HG02885 (cell line): ENCODE measurements around the gene PPP1R16B.
"Not testable (repeated sequence)": the region's sequence is repeated elsewhere in the genome, so short reads cannot be mapped to it uniquely, and the experiment has no call there.

Experiments used
- ATAC-seq: cut with Tn5 transposase; IDR thresholded peaks from one replicate; pipeline ENCODE4 v1.9.1; 2021; ENCODE audit warnings: mild to moderate bottlenecking; ENCODE audit not compliant: unreplicated experiment, poor library complexity

Gene PPP1R16B

DNA sequence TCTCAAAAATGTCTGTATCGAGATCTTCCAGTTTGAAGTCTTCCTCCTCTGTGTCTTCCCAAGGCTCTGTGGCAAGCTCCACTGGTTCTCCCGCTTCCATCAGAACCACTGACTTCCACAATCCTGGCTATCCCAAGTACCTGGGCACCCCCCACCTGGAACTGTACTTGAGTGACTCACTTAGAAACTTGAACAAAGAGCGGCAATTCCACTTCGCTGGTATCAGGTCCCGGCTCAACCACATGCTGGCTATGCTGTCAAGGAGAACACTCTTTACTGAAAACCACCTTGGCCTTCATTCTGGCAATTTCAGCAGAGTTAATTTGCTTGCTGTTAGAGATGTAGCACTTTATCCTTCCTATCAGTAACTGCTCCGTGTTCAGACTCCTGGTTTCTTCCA lies 146.7 kb downstream of the PPP1R16B start:
- no peak for ATAC-seq

DNA sequence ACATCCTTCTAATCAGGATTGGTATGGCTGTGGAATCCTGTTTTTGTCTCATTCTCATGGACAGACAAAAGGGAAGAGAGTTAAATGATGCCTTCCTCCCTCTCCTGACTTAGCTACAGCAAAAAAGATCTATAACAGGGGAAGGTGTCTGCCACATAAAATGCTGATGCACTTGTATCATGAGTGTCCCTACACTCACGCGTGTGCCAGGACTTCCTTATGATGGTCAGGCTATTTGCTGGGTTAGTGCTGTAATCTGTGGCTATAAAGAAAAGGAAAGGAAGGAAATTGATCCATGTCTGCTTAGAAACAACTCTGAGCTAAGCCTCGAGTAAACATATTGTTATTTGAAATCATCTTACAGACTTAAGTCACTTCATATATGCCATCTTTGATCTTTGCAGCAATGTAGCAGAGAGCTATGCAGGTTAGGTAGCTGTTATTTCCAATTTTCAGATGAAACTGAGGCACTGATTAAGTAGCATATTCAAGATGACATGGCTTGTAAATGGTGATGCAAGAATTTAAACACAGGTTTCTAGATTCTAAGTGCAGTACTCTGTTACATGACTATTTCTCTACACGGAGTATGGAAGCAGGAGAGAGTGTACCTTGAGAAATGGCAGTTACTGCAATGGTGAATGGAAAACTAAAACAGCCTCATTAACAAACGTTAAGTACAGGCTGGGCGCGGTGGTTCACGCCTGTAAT lies 148.3 kb downstream of the PPP1R16B start:
- ATAC-seq, result no peak

GRCh38 chr20:38957235-38957876 lies 151.9 kb downstream of the PPP1R16B start:
- ATAC-seq, result no peak

DNA sequence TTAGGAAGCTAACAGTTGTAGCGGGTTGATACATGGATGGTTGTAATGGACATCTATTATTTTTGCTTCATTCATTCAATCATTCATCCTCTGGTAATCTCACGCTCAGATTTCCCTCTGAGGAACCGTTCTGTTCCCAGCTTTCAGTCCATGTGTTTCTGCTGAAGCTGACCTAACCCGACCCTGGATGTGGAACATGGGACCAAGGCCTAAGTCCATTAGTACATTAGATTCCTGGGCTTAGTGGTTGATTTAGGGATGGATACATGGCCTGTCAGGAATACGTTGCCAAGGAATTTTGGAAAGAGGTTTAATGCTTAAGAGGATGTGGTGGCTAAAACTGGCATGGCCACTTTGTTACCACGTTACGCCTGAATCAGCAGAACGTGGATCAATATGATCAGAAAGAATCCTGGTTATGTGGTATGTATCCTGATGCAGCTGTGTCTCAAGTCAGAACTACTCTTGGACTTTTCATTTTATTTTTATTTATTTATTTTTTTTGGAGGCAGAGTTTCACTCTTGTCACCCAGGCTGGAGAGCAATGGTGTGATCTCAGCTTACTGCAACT lies 152.5 kb downstream of the PPP1R16B start:
- no peak for ATAC-seq

- not testable (repeated sequence) for ATAC-seq
Measured at GRCh38 chr20:38960187-38960687, 154.7 kb downstream of the PPP1R16B start.

- ATAC-seq, result no peak
Measured at GRCh38 chr20:38961530-38962043, 156.1 kb downstream of the PPP1R16B start.

DNA sequence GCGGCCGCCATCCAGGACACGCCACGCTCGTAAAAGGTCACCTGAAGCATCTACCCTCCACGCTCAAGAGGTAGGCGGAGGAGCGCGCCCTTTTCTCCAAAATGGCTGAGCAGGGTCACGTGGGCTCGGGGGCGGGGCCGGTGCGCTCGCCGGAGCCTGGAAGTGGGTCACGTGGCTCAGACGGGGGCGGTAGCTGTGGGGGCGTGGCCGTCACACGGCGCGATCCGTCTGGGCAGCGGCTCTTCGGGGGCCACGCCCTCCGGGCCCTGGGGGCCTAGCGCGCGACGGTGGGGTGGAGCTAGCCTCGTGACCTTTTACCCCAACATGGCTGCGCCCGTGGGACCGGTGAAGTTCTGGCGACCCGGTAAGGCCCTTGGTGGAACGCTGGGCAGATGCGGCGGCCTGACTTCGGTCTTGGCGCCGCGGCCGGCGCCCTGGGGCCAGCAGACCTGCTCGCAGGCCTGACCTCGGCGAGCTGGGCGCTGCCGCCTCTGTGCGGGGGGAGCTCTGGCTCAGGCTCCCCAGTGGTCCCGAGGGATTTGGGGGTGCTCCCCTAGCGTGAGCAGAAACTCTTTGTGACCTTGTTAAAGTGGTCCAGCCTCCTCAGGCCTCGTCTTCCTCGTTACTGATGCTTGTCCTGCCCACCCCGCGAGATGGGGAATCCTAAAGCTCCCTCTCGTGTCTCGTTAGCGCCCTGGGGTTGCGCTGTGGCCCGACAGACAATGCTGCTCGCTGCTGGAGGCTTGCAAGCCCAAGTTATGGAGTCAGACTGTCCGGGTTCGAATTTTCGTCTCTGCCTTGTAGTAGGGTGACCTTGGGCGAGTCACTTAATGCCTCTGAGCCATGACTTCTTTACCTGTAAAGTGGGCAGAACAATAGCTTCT lies 156.8 kb downstream of the PPP1R16B start, which contains the start of gene DHX35:
TSS of gene DHX35 (plus strand) at position 301 of the 884 bp plus-strand sequence. CDS start at position 325, 24 bp downstream.
- ATAC-seq, result peak; percentile 97

GRCh38 chr20:38962928-38963401 lies 157.5 kb downstream of the PPP1R16B start:
- ATAC-seq, result no peak

DNA sequence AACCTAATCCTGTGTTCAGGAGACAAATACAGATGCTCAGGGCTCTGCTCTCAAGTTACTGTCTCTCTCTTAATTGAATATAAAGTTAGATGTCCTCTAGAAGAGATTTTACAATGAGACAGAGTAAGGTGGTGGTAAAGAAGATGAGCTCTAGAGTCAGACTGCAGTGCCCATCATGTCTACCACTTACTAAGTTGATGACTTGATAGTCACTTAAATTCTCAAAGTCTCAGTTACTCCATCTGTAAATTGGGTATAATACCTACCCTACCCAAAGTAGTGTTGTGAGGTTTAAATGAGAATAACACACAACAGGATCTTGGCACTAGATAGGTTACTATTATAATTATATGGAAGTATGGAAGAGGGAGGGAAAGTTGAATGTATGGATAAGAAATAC lies 158.2 kb downstream of the PPP1R16B start:
- no peak for ATAC-seq

DNA sequence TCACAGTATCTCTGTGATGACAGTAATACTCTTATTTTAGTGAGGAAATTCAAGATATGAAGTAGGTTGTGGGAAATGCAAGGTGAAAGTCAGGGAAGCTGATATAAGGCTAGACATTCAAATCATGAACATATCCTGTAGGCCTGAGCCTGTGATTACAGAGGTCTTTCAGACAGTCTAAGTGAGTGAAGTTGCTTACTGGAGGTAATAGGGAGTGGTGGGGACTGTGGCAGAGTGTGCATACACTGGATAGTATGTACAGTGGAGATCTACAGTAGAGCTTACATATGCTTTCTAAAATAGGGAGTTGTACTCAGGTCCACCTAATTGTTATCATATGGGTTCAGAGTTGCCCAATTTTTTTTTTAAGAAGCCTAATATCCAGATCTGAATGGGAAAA lies 159.8 kb downstream of the PPP1R16B start:
- ATAC-seq, result no peak

DNA sequence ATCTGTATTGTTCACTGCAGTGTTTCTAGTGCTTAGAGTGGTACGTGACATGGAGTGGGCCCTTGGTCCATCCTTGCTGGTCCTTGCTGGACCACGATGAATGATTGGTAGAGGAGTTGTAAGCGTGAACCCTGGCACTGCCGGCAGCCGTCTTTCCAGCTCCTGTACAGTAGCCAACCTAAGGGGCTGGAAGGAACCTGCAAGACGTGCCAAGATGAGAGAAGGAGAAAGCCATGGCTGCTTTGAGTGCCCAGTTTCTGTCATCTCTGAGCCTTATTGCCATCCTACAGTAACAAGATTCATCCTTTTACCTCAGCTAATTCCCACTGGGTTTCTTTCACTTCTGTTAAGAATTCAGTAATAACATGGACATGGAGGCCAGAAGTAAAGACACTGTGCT lies 162.6 kb downstream of the PPP1R16B start:
- ATAC-seq, result no peak

- ATAC-seq, result no peak
Measured at GRCh38 chr20:38969708-38970107, 164.2 kb downstream of the PPP1R16B start.

- no peak for ATAC-seq
Measured at GRCh38 chr20:38970302-38970701, 164.8 kb downstream of the PPP1R16B start.
